ENCODE data around the gene MAP4K4. TPM values are rescaled to one million over a fixed set of nuclear protein-coding genes. Genes with fewer than 3 reads are reported as not detected.
A peak's percentile ranks its signal among the peaks of the same experiment; 100 is the strongest.

The MAP4K4 gene
- total and polyA plus RNA-seq, 4 donors = 19.7 to 91.7 (median 54.0) TPM

DNA sequence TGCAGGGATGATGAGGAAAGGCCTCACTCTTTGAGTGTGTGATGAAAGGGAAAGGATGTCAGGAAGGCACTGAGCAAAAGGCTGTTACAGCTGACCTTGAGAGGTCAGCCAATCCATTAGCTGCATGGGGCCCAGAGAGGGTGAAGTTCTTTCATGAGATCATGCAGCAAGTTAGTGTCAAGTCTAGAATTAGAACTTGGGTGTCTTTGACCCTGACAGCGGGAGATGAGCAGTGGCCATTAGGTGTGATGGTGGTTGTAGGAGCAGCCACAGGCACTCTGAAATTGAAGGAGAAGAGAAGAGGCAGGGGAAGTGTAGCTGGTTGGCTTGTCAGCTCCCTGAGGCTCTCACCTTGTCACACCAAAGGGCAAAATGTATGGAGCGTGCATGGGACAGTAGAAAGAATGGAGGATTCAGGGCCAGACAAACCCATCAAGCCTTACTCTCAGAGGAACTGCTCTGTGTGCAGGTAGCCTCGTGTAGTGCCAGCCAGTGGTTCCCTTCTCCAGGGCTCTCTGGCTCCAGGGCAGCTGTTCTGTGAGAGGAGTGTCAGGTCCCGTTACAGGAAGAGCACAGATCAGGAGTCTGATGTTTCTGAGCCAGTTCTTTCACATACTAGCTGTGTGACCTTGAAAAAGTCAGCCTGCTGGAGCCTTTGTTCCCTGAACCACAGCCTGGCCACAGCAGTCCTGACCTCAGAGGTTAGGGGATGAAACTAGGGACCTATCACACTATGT lies 35.9 kb downstream of the MAP4K4 start:
- peaks cover 19 to 49% (median 24%) of the 10 kb centered on the region in 5 donors for H3K4me1 ChIP-seq (ENCODE audit: control insufficient read depth in 5 of 5, insufficient read depth in 5 of 5, low read length in 5 of 5)
- ATAC-seq (ENCODE audit: insufficient read depth, low FRiP score) (no peak), DNase-seq (no peak)
- TF ChIP-seq, protein P1, sequence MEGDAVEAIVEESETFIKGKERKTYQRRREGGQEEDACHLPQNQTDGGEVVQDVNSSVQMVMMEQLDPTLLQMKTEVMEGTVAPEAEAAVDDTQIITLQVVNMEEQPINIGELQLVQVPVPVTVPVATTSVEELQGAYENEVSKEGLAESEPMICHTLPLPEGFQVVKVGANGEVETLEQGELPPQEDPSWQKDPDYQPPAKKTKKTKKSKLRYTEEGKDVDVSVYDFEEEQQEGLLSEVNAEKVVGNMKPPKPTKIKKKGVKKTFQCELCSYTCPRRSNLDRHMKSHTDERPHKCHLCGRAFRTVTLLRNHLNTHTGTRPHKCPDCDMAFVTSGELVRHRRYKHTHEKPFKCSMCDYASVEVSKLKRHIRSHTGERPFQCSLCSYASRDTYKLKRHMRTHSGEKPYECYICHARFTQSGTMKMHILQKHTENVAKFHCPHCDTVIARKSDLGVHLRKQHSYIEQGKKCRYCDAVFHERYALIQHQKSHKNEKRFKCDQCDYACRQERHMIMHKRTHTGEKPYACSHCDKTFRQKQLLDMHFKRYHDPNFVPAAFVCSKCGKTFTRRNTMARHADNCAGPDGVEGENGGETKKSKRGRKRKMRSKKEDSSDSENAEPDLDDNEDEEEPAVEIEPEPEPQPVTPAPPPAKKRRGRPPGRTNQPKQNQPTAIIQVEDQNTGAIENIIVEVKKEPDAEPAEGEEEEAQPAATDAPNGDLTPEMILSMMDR (IDR thresholded peaks at IDR 0.05; ENCODE audit: control extremely low read depth, extremely low read depth) = no peak
- H3K4me3 ChIP-seq = no peak overlapping the region
- WGBS, 2 donors = 68 to 78% methylated on average over 4 of the region's 4 CpGs
- peak overlapping the region in 1 of 2 donors; percentile 47 for H3K27ac ChIP-seq (ENCODE audit: low read depth in 1 of 2, low read length in 1 of 2)
- H3K36me3 ChIP-seq (ENCODE audit: control insufficient read depth in 4 of 4, insufficient read depth in 4 of 4, low read length in 4 of 4) = peaks cover 0 to 2% (median 0%) of the 10 kb centered on the region in 4 donors
- no peaks in the 10 kb centered on the region for H3K27me3 ChIP-seq (ENCODE audit: control insufficient read depth in 3 of 3, insufficient read depth in 3 of 3, low read length in 2 of 3)
- H3K9me3 ChIP-seq (ENCODE audit: control insufficient read depth in 4 of 4, insufficient read depth in 3 of 4, low read length in 3 of 4) = no peaks in the 10 kb centered on the region
- no peak overlapping the region for H3K9ac ChIP-seq (ENCODE audit: insufficient read depth in 1 of 2, low read length in 2 of 2)

DNA sequence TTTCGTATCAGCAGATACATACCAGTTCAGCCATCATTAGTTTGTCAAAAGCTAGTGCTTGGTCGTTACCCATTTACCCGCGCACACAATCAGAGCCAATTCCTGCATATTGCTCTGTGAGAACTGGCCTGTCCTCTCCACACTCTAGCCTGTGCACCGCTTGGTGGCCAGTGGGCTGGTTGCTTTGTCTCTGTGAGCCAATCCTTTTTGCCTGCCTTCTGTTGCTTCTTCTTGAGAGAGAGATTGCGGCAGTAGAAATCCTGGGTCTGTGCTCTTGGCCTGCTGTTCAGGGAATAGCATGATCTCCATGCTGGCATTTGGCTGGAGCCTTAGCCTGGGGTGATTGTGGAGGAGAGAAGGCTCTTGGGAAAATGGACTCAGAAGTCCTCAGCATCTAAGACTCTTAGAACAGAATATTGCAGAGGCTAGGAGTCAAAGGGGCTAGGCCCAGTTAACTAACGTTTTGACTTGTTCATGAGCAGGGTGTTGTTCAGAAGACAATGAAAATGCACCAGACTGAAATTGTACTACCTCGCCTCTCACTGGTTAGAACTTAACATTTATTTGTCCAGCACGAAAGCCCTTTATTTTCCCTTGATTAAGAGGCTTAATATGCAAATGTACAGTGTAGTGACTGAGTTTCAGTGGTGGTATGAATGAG lies 37.1 kb downstream of the MAP4K4 start:
- no peaks in the 10 kb centered on the region for H3K9me3 ChIP-seq (ENCODE audit: control insufficient read depth in 4 of 4, insufficient read depth in 3 of 4, low read length in 3 of 4)
- no peaks in the 10 kb centered on the region for H3K27me3 ChIP-seq (ENCODE audit: control insufficient read depth in 3 of 3, insufficient read depth in 3 of 3, low read length in 2 of 3)
- H3K4me3 ChIP-seq = no peak overlapping the region
- DNase-seq (no peak), ATAC-seq (ENCODE audit: insufficient read depth, low FRiP score) (no peak)
- H3K4me1 ChIP-seq (ENCODE audit: control insufficient read depth in 5 of 5, insufficient read depth in 5 of 5, low read length in 5 of 5) = peaks cover 19 to 55% (median 24%) of the 10 kb centered on the region in 5 donors
- H3K36me3 ChIP-seq (ENCODE audit: control insufficient read depth in 4 of 4, insufficient read depth in 4 of 4, low read length in 4 of 4) = peaks cover 0 to 2% (median 0%) of the 10 kb centered on the region in 4 donors
- TF ChIP-seq, protein P1 (IDR thresholded peaks at IDR 0.05; ENCODE audit: control extremely low read depth, extremely low read depth) = no peak
- WGBS, 2 donors = 93 to 94% methylated on average over 9 of the region's 9 CpGs
- no peak overlapping the region for H3K9ac ChIP-seq (ENCODE audit: insufficient read depth in 1 of 2, low read length in 2 of 2)
- peak overlapping the region in 1 of 2 donors; percentile 27 for H3K27ac ChIP-seq (ENCODE audit: low read depth in 1 of 2, low read length in 1 of 2)

GRCh38 chr2:101735166-101735533 lies 37.6 kb downstream of the MAP4K4 start:
- ATAC-seq (ENCODE audit: insufficient read depth, low FRiP score) = no peak
- Histone ChIP-seq H3K27ac (ENCODE audit: low read depth in 1 of 2, low read length in 1 of 2) (peak overlapping the region in 1 of 2 donors; percentile 27), H3K27me3 (ENCODE audit: control insufficient read depth in 3 of 3, insufficient read depth in 3 of 3, low read length in 2 of 3) (no peaks in the 10 kb centered on the region), H3K9me3 (ENCODE audit: control insufficient read depth in 4 of 4, insufficient read depth in 3 of 4, low read length in 3 of 4) (no peaks in the 10 kb centered on the region), H3K9ac (ENCODE audit: insufficient read depth in 1 of 2, low read length in 2 of 2) (no peak overlapping the region), H3K36me3 (ENCODE audit: control insufficient read depth in 4 of 4, insufficient read depth in 4 of 4, low read length in 4 of 4) (peaks cover 0 to 2% (median 0%) of the 10 kb centered on the region in 4 donors), H3K4me1 (ENCODE audit: control insufficient read depth in 5 of 5, insufficient read depth in 5 of 5, low read length in 5 of 5) (peaks cover 19 to 58% (median 24%) of the 10 kb centered on the region in 5 donors), H3K4me3 (no peak overlapping the region)
- TF ChIP-seq, protein P1 (IDR thresholded peaks at IDR 0.05; ENCODE audit: control extremely low read depth, extremely low read depth) = no peak
- DNase-seq = no peak

Data from lung (tissue), 12 donors.